Measurements from ENCODE around the gene TRAPPC5.

GRCh38 chr19:7720351-7720750 lies 39.7 kb downstream of the TRAPPC5 start:
- no peak for TF ChIP-seq POLR2A (IDR thresholded peaks at IDR 0.05)
- no peak for TF ChIP-seq CTCF (IDR thresholded peaks at IDR 0.05)

Data from thyroid gland (tissue), 4 donors.